HepG2 (cell line): ENCODE data around the gene SVOP.

ENCODE experiments used
- TCF7L2 ChIP-seq: IDR thresholded peaks from 2 replicates; pipeline ENCODE4 v1.6.1; 2011; ENCODE audit warnings: mild to moderate bottlenecking, low read depth, low read length, moderate library complexity
- TF ChIP-seq, protein P1 (sequence below): sonication (generic); formaldehyde crosslinking; IDR thresholded peaks from 2 replicates; pipeline ENCODE4 v1.5.0; 2020; ENCODE audit warnings: mild to moderate bottlenecking, missing genetic modification reagents, moderate library complexity
- TF ChIP-seq, protein P2 (sequence below): conservative IDR thresholded peaks from 2 replicates; pipeline ENCODE4 v1.6.1; 2018; ENCODE audit warnings: missing genetic modification reagents

DNA sequence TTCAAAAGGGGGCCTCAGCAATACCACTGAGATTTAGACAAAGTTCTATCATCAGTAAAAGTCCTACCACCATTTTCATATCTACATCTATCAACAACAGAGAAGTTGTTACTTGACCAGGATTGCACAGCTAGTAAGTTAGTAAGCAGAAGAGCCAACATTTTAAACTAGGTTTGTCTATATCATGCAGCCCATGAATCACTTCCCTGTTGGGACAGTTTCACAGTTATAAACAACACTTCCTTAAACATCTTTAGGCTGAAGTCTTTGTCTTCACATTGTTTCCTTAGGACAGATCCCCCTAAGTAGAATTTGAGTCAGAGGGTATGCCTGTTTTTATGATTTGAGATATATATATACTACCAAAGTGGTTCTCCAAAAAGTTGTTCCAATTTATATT is 72.5 kb downstream of the SVOP start:
- TF ChIP-seq, protein P1, sequence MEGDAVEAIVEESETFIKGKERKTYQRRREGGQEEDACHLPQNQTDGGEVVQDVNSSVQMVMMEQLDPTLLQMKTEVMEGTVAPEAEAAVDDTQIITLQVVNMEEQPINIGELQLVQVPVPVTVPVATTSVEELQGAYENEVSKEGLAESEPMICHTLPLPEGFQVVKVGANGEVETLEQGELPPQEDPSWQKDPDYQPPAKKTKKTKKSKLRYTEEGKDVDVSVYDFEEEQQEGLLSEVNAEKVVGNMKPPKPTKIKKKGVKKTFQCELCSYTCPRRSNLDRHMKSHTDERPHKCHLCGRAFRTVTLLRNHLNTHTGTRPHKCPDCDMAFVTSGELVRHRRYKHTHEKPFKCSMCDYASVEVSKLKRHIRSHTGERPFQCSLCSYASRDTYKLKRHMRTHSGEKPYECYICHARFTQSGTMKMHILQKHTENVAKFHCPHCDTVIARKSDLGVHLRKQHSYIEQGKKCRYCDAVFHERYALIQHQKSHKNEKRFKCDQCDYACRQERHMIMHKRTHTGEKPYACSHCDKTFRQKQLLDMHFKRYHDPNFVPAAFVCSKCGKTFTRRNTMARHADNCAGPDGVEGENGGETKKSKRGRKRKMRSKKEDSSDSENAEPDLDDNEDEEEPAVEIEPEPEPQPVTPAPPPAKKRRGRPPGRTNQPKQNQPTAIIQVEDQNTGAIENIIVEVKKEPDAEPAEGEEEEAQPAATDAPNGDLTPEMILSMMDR (CRISPR knock-in tag) = no peak
- TF ChIP-seq TCF7L2 = no peak
- TF ChIP-seq, protein P2, sequence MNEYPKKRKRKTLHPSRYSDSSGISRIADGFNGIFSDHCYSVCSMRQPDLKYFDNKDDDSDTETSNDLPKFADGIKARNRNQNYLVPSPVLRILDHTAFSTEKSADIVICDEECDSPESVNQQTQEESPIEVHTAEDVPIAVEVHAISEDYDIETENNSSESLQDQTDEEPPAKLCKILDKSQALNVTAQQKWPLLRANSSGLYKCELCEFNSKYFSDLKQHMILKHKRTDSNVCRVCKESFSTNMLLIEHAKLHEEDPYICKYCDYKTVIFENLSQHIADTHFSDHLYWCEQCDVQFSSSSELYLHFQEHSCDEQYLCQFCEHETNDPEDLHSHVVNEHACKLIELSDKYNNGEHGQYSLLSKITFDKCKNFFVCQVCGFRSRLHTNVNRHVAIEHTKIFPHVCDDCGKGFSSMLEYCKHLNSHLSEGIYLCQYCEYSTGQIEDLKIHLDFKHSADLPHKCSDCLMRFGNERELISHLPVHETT (CRISPR knock-in tag) = no peak
